H1 (cell line): ENCODE results near the gene MLKL. TPM values are rescaled to one million over a fixed set of nuclear protein-coding genes. Genes with fewer than 3 reads are reported as not detected.

Experiments
- CHD7 ChIP-seq: fragments of 300-600 bp; sonication (generic); IDR thresholded peaks from 2 replicates; pipeline ENCODE4 v1.7.1; 2012; ENCODE audit warnings: low read length, moderate library complexity, mild to moderate bottlenecking, inconsistent platforms; ENCODE audit not compliant: insufficient replicate concordance
- NANOG ChIP-seq: IDR thresholded peaks from 2 replicates; pipeline ENCODE4 v1.6.1; 2011; ENCODE audit warnings: low read length, low read depth, mild to moderate bottlenecking, inconsistent platforms; ENCODE audit not compliant: insufficient read depth, poor library complexity, severe bottlenecking
- RAD21 ChIP-seq, 2 experiments: IDR thresholded peaks in 1 of 2; conservative IDR thresholded peaks in 1 of 2; 2 replicates each; pipeline ENCODE4 v1.6.1; 2011; ENCODE audit warnings: low read depth in 2 of 2, low read length in 2 of 2, improper control_type of control experiment in 1 of 2, inconsistent platforms in 1 of 2, mild to moderate bottlenecking in 1 of 2, moderate library complexity in 1 of 2
- RBBP5 ChIP-seq: IDR thresholded peaks from 2 replicates; pipeline ENCODE4 v1.7.1; 2012; ENCODE audit warnings: low read depth, mild to moderate bottlenecking, inconsistent platforms, low read length, moderate library complexity, borderline replicate concordance
- RFX5 ChIP-seq: IDR thresholded peaks from 2 replicates; pipeline ENCODE4 v1.6.1; 2011; ENCODE audit warnings: low read depth, low read length, improper control_type of control experiment, borderline replicate concordance
- RXRA ChIP-seq: IDR thresholded peaks from 2 replicates; pipeline ENCODE4 v1.6.1; 2011; ENCODE audit warnings: low read depth, mild to moderate bottlenecking, low read length, moderate library complexity; ENCODE audit not compliant: insufficient read depth
- SP4 ChIP-seq: IDR thresholded peaks from 2 replicates; pipeline ENCODE4 v1.6.1; 2012; ENCODE audit warnings: low read length, inconsistent platforms
- SRF ChIP-seq: IDR thresholded peaks from 2 replicates; pipeline ENCODE4 v1.6.1; 2011; ENCODE audit warnings: mild to moderate bottlenecking, low read depth, low read length, moderate library complexity
- TCF12 ChIP-seq: IDR thresholded peaks from 2 replicates; pipeline ENCODE4 v1.6.1; 2011; ENCODE audit warnings: low read depth, mild to moderate bottlenecking, low read length
- YY1 ChIP-seq: IDR thresholded peaks from 2 replicates; pipeline ENCODE4 v1.6.1; 2011; ENCODE audit warnings: low read depth, mild to moderate bottlenecking, low read length
- polyA plus RNA-seq, 7 experiments: library from polyadenylated mRNA; depleted of rRNA in 3 of 7; stranded (reverse) in 5 of 7; unstranded in 2 of 7; fragments of >200 nt in 5 of 7; fragments of 200-250 nt in 2 of 7; gene quantifications; 1 replicate in 5 of 7; 2 replicates in 1 of 7; 4 replicates in 1 of 7; pipeline versions ENCODE4 v1.2.1 to v1.2.3, GENCODE V29; 2011 to 2013; ENCODE audit warnings: missing spikeins in 2 of 7, mixed read lengths in 2 of 7
- total RNA-seq: library from RNA; stranded (reverse); fragmentation: NEBNext Ultra II Directional; extraction: Animal tissue kit (Norgen Biotek cat#: 25700); gene quantifications from 2 replicates; pipeline ENCODE4 v1.2.1, GENCODE V29; 2021

Gene MLKL
- total and polyA plus RNA-seq, 2 of the 8 experiments (the other 6 are each of a cell fraction or from before 2014, with no cell fraction given) = 1.6 to 2.1 TPM

- TF ChIP-seq CHD7 (no peak), RFX5 (no peak), RAD21 (IDR thresholded peaks at IDR 0.05 in 1 of 2, conservative IDR thresholded peaks at IDR 0.05 in 1 of 2; ENCODE audit: low read depth in 2 of 2, low read length in 2 of 2) (no peak), RBBP5 (no peak), RXRA (no peak), TCF12 (no peak), NANOG (no peak), SP4 (no peak), YY1 (no peak), SRF (no peak)
These were observed 44.5 kb upstream of the MLKL start (continued) for GRCh38 chr16:74745109-74745615.
